ENCODE data around the gene GABARAPL2. TPM values are rescaled to one million over a fixed set of nuclear protein-coding genes. Genes with fewer than 3 reads are reported as not detected.

Gene GABARAPL2
- total and polyA plus RNA-seq, 2 experiments from 2014 or later: 106 to 232 TPM

DNA sequence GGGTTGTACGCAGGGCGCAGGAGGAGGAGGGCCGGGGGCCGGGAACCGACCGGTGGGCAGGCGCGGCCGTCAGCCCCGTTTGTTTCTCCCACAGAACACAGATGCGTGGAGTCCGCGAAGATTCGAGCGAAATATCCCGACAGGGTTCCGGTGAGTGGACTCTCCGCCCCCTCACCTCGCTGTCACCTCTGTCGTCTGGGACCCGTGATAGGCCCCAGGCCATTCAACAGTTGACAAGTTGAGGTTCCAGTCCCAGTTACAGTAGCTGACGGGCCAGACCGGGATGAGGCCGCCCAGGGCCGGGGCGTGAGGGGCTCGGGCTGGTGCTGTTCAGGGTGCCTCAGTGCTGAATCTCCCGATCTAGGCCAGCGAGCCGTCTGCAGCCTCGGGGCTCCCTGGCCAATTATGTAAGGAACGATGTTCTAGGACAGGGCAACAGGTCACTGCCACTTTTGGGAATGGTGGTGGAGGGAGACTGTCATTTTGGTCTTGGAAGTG lies 628 bp downstream of the GABARAPL2 start:
- TF ChIP-seq, protein P1, sequence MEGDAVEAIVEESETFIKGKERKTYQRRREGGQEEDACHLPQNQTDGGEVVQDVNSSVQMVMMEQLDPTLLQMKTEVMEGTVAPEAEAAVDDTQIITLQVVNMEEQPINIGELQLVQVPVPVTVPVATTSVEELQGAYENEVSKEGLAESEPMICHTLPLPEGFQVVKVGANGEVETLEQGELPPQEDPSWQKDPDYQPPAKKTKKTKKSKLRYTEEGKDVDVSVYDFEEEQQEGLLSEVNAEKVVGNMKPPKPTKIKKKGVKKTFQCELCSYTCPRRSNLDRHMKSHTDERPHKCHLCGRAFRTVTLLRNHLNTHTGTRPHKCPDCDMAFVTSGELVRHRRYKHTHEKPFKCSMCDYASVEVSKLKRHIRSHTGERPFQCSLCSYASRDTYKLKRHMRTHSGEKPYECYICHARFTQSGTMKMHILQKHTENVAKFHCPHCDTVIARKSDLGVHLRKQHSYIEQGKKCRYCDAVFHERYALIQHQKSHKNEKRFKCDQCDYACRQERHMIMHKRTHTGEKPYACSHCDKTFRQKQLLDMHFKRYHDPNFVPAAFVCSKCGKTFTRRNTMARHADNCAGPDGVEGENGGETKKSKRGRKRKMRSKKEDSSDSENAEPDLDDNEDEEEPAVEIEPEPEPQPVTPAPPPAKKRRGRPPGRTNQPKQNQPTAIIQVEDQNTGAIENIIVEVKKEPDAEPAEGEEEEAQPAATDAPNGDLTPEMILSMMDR (IDR thresholded peaks at IDR 0.05; ENCODE audit: poor library complexity): no peak
- no peak for TF ChIP-seq EZH2 (IDR thresholded peaks at IDR 0.05; ENCODE audit: borderline replicate concordance)
- TF ChIP-seq EZH2phosphoT487 (IDR thresholded peaks at IDR 0.05; ENCODE audit: low read depth, severe bottlenecking, unreplicated experiment): no peak
- WGBS (ENCODE audit: low lambda C conversion rate, missing lambda C conversion rate): 6% methylated on average over 29 of the region's 32 CpGs
- H3K4me1 ChIP-seq (ENCODE audit: insufficient read depth): peaks cover 8% of the 10 kb centered on the region
- peak overlapping the region; percentile 58 for H3K4me3 ChIP-seq
- H3K27ac ChIP-seq: peak overlapping the region; percentile 74
- H3K79me2 ChIP-seq: peaks cover 36% of the 10 kb centered on the region
- peaks cover 4% of the 10 kb centered on the region for H3K36me3 ChIP-seq (replicated peaks; ENCODE audit: insufficient read depth, low read depth)
- DNase-seq (ENCODE audit: low spot score): peak; percentile 37
- H3K9me2 ChIP-seq (replicated peaks; ENCODE audit: insufficient read depth): no peaks in the 10 kb centered on the region
- H4K20me1 ChIP-seq (ENCODE audit: insufficient read depth, poor library complexity, severe bottlenecking): peaks cover 26% of the 10 kb centered on the region
- no peaks in the 10 kb centered on the region for H3K9me3 ChIP-seq (ENCODE audit: low read depth)
- H3K4me2 ChIP-seq: peak overlapping the region; percentile 96
- H2AFZ ChIP-seq: peak overlapping the region; percentile 55
- peaks cover 4% of the 10 kb centered on the region for H3K27me3 ChIP-seq

DNA sequence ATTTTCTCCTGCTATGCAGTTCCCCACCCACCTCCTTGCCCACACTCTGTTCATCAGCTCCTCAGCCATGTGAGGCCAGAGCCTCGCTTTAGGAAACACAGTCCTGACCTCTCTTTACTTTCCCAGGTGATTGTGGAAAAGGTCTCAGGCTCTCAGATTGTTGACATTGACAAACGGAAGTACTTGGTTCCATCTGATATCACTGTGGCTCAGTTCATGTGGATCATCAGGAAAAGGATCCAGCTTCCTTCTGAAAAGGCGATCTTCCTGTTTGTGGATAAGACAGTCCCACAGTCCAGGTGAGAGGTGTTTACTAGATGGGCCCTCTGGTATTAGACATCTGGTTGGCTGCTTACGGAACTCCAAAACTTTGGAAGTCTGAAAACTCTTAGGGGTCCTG lies 1.7 kb downstream of the GABARAPL2 start:
- Histone ChIP-seq H3K27me3 (peaks cover 4% of the 10 kb centered on the region), H3K4me1 (ENCODE audit: insufficient read depth) (peaks cover 8% of the 10 kb centered on the region), H3K4me3 (no peak overlapping the region), H3K9me2 (replicated peaks; ENCODE audit: insufficient read depth) (no peaks in the 10 kb centered on the region), H4K20me1 (ENCODE audit: insufficient read depth, poor library complexity, severe bottlenecking) (peaks cover 29% of the 10 kb centered on the region), H3K27ac (no peak overlapping the region), H2AFZ (no peak overlapping the region), H3K9me3 (ENCODE audit: low read depth) (no peaks in the 10 kb centered on the region), H3K79me2 (peaks cover 41% of the 10 kb centered on the region), H3K36me3 (replicated peaks; ENCODE audit: insufficient read depth, low read depth) (peaks cover 4% of the 10 kb centered on the region), H3K4me2 (peak overlapping the region; percentile 96)
- TF ChIP-seq EZH2 (IDR thresholded peaks at IDR 0.05; ENCODE audit: borderline replicate concordance) (no peak), EZH2phosphoT487 (IDR thresholded peaks at IDR 0.05; ENCODE audit: low read depth, severe bottlenecking, unreplicated experiment) (no peak)
- TF ChIP-seq, protein P1 (IDR thresholded peaks at IDR 0.05; ENCODE audit: poor library complexity): no peak
- DNase-seq (ENCODE audit: low spot score): no peak
- WGBS (ENCODE audit: low lambda C conversion rate, missing lambda C conversion rate): 87% methylated on average over 4 of the region's 4 CpGs

DNA sequence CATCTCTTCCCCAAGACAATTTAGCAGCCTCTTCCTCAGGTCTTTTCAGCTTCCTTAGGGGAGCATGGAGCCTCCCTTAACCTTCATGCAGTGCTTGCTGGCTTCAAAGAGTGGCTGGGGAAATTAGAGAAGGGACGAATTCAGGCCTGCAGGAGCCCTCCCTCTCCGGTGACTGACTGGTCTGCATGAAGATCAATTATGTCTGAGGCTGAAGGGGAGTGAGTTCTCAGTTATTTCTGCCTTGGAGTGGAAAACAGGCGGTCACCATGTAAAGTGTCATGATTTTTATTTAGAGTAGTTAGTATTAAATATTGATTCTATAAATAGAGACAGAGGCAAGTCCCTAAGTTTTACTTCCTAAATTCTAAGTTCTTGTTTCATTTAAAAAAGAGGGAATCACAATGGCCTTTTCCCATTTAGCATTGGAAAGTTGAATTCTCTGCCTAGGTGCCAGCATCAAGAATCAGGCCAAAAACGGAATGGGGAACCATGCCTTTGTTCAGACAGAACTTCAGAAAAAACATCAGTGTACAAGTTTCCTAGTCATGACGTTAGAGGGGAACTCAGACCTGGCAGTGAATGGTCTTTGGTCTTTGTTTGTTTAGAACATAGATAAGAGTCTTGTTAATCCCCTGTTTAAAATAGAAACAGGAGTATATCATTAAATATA lies 4.4 kb downstream of the GABARAPL2 start:
- Histone ChIP-seq H4K20me1 (ENCODE audit: insufficient read depth, poor library complexity, severe bottlenecking) (peaks cover 33% of the 10 kb centered on the region), H3K9me2 (replicated peaks; ENCODE audit: insufficient read depth) (no peaks in the 10 kb centered on the region), H3K27ac (peak overlapping the region; percentile 12), H3K36me3 (replicated peaks; ENCODE audit: insufficient read depth, low read depth) (peaks cover 4% of the 10 kb centered on the region), H3K79me2 (peaks cover 41% of the 10 kb centered on the region), H3K4me1 (ENCODE audit: insufficient read depth) (peaks cover 8% of the 10 kb centered on the region), H3K9me3 (ENCODE audit: low read depth) (no peaks in the 10 kb centered on the region), H2AFZ (no peak overlapping the region), H3K4me2 (no peak overlapping the region), H3K27me3 (no peaks in the 10 kb centered on the region), H3K4me3 (no peak overlapping the region)
- no peak for DNase-seq (ENCODE audit: low spot score)
- WGBS (ENCODE audit: low lambda C conversion rate, missing lambda C conversion rate): 81% methylated on average over 5 of the region's 5 CpGs
- TF ChIP-seq EZH2phosphoT487 (IDR thresholded peaks at IDR 0.05; ENCODE audit: low read depth, severe bottlenecking, unreplicated experiment): no peak

DNA sequence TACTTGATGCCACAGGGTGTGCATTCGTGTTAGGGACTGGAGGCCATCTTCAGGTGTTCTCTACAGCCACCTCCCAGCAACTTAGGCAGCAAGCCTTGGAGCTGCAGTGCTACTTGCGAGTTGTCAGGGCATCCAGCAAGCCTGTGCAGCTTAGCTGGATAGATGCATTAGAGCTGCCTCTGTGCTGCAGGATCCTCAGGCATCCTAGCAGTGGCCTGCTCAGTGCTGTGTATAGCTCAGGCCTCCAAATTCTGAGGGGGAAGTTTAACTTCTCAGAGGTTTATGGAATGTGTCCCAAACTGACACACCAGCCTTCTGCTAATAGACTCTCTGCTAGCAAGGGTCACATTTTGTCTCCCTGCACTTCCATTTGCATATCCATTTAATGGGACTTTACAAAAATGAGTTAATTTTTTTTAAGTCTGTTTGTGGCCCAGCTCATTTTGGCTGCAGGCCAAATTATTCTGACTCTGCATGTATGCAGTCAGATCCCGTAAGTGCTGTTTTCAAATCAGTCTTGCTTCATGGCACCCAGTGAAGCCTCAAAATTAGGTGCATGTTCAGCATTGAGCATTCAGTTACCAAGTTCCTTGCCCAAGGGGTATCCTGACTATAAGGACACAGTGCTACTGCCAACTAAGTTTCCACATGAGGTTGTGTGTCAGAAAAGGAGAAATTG lies 6.8 kb downstream of the GABARAPL2 start:
- Histone ChIP-seq H2AFZ (no peak overlapping the region), H3K9me2 (replicated peaks; ENCODE audit: insufficient read depth) (no peaks in the 10 kb centered on the region), H3K4me1 (ENCODE audit: insufficient read depth) (no peaks in the 10 kb centered on the region), H3K4me3 (no peak overlapping the region), H3K27me3 (no peaks in the 10 kb centered on the region), H3K9me3 (ENCODE audit: low read depth) (no peaks in the 10 kb centered on the region), H3K79me2 (peaks cover 24% of the 10 kb centered on the region), H3K36me3 (replicated peaks; ENCODE audit: insufficient read depth, low read depth) (peaks cover 4% of the 10 kb centered on the region), H3K4me2 (no peak overlapping the region), H3K27ac (no peak overlapping the region), H4K20me1 (ENCODE audit: insufficient read depth, poor library complexity, severe bottlenecking) (peaks cover 24% of the 10 kb centered on the region)
- no peak for DNase-seq (ENCODE audit: low spot score)
- WGBS (ENCODE audit: low lambda C conversion rate, missing lambda C conversion rate): 85% methylated on average over 3 of the region's 3 CpGs
- TF ChIP-seq EZH2phosphoT487 (IDR thresholded peaks at IDR 0.05; ENCODE audit: low read depth, severe bottlenecking, unreplicated experiment): no peak
